ENCODE results near the gene KCND2.
"Not testable (repeated sequence)": the region's sequence is repeated elsewhere in the genome, so short reads cannot be mapped to it uniquely, and the experiment has no call there.

Gene KCND2

GRCh38 chr7:120502825-120503224, 229.8 kb downstream of the KCND2 start:
- DNase-seq, result no peak

GRCh38 chr7:120504386-120504785, 231.4 kb downstream of the KCND2 start:
- DNase-seq, result no peak

GRCh38 chr7:120505770-120506169, 232.8 kb downstream of the KCND2 start:
- DNase-seq, result no peak

DNA sequence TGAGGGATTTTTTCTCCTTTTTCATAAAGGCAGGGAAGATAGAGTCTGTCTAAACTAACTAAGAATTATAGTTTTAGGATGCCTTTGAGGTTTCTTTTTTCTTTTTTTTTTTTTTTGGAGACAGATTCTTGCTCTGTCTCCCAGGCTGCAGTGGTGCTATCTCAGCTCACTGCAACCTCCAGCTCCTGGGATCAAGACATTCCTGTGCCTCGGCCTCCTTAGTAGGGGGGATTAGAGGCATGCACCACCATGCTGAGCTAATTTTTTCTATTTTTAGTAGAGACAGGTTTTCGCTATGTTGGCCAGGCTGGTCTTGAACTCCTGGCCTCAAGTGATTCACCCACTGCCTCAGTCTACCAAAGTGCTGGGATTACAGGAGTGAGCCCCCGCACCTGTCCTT, 239.7 kb downstream of the KCND2 start:
- DNase-seq, result no peak

DNA sequence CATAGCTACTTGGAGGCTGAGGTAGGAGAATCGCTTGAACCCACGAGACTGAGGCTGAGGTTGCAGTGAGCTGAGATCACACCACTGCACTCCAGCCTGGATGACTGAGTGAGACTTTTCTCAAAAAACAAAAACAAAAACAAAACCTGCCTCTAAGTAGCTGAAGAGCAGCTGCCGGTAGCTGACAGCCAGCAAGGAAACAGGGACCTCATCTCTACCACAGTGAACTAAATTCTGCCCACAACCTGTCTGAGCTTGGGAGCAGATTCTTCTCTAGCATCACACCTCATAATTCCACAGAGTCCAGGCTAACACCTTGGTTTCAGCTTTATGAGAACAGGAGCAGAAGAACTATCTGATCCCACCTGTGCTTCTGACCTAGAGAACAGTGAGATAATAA, 246.2 kb downstream of the KCND2 start:
- no peak for DNase-seq

DNA sequence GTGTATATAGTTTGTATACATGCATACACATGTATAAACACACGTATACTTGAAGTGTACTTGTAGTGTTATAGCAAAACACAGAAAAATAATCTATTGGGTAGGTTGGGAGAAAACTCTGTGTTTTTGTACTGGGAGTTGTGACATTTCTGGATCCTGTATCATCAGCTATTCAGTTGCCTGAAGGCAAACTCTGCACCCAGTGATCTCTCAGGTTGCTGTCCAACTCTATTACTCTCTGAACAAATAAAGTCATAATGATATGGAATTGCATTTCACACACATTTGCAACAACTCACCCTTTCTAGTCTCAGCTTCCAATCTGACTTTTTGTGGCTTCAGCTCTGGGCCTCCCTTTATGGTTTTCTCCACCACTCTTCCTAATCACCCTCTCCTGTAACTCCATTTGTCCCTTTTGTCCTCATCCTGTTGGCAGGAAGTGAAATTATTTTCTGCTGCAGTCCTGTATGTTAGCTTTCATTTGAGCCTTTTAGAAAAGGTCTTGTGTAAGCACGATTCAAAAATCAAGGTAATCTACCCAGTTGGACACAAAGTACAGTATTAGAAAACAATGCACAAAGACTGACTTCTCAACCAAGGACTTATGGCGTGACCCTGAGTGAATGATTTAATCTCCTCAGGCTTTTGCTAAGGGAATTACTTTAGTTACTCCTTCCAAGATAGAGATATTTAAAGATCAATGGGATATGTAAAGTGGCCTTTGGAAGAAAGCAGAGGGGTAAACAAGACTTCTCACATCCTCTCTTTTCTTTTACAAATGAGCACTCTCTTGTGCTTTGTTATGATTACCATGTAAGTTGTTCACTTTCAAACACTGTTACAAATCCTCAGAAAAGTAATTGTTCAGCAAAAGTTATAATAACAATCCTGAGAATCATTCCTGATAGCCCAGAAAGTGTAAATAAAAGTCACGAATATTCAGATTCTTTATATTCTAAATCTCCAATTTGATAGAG, 249.1 kb downstream of the KCND2 start:
- DNase-seq, result no peak

DNA sequence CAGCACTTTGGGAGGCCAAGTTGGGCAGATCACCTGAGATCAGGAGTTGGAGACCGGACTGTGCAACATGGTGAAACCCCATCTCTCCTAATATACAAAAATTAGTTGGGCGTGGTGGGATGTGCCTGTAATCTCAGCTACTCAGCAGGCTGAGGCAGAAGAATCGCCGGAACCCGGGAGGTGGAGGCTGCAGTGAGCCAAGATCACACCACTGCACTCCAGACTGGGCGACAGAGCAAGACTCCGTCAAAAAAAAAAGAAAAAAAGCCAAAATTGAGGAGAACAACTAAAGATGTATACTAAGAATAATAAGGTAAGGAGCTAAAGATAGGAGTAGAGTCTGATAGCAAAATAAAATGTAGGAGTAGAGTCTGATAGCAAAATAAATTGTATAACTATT, 251.0 kb downstream of the KCND2 start:
- DNase-seq, result no peak

DNA sequence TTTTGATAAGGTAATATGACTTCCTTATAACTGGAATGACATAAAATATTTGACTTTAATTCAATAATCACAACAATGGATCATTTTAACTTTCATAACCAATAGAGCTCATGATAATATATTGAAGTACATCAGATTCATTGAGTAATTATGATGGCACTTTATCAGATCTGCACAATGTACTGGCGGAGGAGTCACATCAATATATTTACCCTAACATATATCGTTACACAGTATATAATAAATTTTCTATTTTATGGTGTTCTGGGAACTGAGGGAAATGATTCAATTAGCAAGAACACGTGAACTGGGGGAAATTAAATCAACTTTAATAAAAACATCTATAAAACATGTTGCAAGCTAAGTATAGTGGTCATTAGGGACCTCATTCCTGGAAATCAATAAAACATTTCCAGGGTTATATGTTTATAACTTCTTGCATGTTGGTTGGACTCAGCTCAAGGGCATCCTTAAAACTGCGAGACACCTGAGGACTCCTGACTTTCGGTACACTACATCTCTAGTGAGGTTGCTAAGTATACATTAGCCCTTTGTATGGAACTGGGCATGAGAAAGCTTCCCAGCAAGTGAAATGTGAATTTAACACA, 254.0 kb downstream of the KCND2 start:
- DNase-seq, result no peak

DNA sequence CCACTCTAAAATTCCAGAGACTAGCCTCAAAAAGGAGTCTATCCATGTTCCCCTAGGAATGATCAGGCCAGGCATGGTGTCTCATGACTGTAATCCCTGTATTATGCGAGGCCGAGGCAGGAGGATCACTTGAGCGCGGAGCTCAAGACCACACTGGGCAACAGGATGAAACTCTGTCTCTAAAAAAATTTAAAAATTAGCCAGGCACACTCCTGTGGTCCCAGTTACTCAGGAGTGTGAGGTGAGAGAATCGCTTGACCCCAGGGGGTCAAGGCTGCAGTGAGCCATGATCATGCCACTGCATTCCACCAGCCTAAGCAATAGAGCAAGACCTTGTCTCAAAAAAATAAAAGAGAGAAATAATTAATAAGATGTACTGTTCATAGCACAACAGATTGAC, 256.8 kb downstream of the KCND2 start:
- DNase-seq, result no peak

- no peak for DNase-seq
These were observed 265.4 kb downstream of the KCND2 start for GRCh38 chr7:120538335-120538734.

DNA sequence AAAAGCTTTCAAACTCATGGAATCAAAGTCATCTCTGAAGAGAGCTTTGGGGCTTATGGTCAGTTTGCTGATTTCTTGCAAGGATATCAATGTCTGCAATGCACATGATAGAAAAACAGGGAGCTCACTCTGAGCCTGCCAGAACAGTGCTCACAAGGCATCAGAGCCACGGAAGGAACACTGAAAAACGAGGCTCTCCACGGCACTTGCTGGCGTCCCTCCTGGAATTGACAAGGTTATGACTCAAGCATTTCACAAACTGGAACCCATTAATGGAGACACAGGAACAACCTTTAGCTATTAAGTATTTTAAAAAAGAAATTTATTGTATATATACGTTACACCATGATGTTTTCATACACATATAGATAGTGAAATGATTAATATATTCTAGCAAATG, 266.3 kb downstream of the KCND2 start:
- no peak for DNase-seq

GRCh38 chr7:120547605-120548004, 274.6 kb downstream of the KCND2 start:
- no peak for DNase-seq

DNA sequence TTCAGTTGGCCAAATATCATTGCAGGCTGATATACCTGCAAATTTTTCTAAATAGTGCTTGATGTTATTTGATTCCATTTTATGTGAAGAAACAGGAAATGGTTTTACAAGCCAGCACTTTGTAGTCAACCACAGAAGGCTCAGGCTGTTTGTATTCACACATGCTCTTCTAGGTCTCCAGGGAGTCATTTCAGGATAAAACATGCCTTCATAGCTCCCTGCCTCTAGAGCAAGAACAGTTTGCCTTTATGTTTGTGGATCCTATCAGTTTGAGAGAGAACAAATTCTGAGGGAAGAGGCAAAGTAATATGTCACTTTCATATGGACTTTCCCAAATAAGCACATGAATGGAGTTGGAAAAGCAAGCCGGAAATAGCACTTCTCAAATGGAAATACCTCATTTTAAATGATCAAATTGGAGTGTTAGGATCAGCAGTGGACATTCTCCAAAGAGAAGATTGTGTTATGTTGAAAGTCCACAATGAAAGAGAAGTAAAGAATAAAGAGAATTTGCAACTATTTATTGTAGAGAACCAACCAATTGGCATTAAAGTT, 277.6 kb downstream of the KCND2 start:
- no peak for DNase-seq

- no peak for DNase-seq
These were observed 280.5 kb downstream of the KCND2 start for GRCh38 chr7:120553491-120553890.

- no peak for DNase-seq
These were observed 282.1 kb downstream of the KCND2 start for GRCh38 chr7:120554960-120555571.

DNA sequence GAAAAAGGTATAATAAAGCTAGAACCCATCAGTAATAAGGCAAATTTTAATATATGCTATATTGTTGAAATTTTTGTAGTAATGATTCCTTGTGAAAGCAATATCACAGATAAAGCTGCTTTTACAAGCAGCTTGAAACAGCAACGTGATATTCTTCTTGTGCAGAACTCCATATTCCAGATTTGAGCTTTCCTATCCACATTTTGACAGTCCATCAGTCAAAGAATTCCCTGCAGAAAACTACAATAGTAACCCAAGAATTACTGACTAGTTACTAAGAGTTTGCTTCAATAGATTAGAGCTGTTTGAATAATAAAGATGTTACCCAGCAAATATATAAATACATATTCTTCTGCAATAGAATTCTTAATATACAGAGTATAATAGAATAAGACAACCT, 291.2 kb downstream of the KCND2 start:
- DNase-seq, result no peak

- no peak for DNase-seq
These were observed 294.2 kb downstream of the KCND2 start for GRCh38 chr7:120567204-120567603.

DNA sequence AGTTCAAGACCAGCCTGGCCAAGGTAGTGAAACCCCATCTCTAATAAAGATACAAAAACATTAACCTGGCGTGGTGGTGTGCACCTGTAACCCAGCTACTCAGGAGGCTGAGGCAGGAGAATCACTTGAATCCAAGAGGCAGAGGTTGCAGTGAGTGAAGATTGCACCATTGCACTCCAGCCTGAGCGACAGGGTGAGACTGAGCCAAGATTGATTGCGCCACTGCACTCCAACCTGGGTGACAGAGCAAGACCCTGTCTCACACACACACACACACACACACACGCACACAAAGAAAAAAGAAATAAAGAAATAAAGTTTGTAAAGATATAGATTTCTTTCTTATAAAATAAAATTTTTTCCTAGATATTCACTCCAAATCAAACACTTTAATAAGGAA, 305.7 kb downstream of the KCND2 start:
- DNase-seq, result not testable (repeated sequence)

DNA sequence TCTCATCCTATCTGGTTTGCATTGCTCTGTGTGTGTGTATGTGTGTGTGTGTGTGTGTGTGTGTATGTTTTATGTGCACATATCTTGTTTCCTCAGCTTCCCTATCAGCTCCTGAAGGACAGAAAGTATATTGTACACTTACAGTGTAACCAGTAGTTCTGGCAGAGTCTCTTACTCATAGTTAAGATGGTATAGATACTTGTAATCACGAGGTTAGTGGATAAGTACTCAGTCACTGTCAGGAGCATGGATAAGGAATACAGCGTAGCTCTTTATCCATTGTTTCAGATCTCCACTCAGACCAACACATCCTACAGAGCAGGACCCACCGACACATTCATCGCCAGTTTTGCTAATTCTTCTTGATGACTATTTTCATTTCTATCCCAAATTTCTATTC, 309.9 kb downstream of the KCND2 start:
- DNase-seq, result no peak

- no peak for DNase-seq
These were observed 311.1 kb downstream of the KCND2 start for GRCh38 chr7:120583899-120584586.

DNA sequence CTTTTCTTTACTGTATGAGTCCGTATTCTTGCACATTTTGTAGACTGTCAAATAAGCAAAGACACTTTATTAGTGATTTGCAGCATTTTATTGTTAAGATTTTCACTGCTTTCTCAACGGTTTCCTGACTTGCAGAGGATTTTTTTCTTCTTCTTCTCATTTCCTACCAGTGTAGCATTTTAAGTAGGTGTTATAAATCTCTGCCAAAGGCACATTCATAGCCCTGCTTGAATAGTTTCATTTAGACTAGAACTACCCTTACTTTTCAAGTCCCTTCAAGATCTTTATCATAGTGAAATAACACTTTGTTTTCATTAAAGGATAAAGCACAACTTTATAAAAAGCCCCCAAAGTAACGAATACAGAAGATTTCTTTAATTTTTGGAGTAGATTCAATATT, 313.6 kb downstream of the KCND2 start:
- no peak for DNase-seq

DNA sequence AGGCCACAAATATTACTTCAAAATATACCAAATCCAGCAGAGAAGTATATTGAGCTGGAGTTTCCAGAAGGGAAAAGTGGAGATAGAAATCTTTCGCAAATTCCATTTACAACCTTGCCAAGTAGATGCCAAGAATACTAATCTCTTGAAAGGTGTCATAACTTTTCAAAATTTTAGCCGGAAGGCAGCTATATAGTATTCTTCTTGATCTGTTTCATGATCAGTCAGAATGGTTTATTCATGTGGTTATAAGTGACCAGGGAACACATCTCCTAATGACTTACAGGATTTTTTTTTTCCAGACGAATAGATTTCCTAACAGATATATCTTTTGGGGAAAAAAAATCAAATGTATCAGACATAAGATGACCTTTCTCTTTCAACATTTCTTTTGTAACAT, 314.3 kb downstream of the KCND2 start:
- no peak for DNase-seq

- no peak for DNase-seq
These were observed 315.4 kb downstream of the KCND2 start for GRCh38 chr7:120588416-120588815.
